Measurements from ENCODE around the gene FNDC5. TPM values are rescaled to one million over a fixed set of nuclear protein-coding genes. Genes with fewer than 3 reads are reported as not detected.

The FNDC5 gene
- total and polyA plus RNA-seq, 2 of the 13 experiments (the other 11 are each of a cell fraction or from before 2014, with no cell fraction given) = 1.4 to 3.1 TPM

DNA sequence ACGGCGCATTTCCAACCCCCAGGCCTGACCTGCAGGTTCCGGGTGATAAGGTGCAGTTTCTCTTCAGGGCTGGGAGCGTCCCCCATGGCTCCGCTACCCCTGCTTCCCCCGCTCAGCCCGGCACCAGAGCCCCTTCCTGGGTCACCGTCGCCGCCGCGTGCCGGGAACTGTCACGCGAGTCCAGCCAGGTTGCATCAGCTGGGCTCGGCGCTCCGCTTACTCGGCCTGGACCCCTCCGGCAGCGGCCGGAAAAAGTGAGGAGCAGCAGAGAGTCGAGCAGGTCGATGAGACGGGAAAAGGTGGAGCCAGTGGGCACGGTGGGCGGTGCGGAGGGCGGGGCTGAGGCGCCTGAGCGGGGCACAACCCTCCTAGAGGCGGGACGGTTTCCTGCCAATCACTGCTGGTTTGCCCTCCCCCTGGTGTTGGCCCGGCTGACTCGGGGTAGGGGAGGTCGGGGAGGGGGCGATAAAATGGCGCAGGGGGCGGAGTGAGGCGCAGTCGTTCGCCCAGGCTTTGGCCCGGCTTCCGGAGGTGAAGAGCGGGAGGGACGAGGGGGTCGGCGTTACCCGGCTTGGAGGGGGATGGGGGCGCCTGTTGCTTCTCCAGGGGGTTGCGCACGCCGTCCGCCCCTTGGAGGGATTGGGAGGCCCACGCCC, 53.4 kb downstream of the FNDC5 start, which contains the start of the genes S100PBP and YARS1 (continued):
- TF ChIP-seq, protein P1, sequence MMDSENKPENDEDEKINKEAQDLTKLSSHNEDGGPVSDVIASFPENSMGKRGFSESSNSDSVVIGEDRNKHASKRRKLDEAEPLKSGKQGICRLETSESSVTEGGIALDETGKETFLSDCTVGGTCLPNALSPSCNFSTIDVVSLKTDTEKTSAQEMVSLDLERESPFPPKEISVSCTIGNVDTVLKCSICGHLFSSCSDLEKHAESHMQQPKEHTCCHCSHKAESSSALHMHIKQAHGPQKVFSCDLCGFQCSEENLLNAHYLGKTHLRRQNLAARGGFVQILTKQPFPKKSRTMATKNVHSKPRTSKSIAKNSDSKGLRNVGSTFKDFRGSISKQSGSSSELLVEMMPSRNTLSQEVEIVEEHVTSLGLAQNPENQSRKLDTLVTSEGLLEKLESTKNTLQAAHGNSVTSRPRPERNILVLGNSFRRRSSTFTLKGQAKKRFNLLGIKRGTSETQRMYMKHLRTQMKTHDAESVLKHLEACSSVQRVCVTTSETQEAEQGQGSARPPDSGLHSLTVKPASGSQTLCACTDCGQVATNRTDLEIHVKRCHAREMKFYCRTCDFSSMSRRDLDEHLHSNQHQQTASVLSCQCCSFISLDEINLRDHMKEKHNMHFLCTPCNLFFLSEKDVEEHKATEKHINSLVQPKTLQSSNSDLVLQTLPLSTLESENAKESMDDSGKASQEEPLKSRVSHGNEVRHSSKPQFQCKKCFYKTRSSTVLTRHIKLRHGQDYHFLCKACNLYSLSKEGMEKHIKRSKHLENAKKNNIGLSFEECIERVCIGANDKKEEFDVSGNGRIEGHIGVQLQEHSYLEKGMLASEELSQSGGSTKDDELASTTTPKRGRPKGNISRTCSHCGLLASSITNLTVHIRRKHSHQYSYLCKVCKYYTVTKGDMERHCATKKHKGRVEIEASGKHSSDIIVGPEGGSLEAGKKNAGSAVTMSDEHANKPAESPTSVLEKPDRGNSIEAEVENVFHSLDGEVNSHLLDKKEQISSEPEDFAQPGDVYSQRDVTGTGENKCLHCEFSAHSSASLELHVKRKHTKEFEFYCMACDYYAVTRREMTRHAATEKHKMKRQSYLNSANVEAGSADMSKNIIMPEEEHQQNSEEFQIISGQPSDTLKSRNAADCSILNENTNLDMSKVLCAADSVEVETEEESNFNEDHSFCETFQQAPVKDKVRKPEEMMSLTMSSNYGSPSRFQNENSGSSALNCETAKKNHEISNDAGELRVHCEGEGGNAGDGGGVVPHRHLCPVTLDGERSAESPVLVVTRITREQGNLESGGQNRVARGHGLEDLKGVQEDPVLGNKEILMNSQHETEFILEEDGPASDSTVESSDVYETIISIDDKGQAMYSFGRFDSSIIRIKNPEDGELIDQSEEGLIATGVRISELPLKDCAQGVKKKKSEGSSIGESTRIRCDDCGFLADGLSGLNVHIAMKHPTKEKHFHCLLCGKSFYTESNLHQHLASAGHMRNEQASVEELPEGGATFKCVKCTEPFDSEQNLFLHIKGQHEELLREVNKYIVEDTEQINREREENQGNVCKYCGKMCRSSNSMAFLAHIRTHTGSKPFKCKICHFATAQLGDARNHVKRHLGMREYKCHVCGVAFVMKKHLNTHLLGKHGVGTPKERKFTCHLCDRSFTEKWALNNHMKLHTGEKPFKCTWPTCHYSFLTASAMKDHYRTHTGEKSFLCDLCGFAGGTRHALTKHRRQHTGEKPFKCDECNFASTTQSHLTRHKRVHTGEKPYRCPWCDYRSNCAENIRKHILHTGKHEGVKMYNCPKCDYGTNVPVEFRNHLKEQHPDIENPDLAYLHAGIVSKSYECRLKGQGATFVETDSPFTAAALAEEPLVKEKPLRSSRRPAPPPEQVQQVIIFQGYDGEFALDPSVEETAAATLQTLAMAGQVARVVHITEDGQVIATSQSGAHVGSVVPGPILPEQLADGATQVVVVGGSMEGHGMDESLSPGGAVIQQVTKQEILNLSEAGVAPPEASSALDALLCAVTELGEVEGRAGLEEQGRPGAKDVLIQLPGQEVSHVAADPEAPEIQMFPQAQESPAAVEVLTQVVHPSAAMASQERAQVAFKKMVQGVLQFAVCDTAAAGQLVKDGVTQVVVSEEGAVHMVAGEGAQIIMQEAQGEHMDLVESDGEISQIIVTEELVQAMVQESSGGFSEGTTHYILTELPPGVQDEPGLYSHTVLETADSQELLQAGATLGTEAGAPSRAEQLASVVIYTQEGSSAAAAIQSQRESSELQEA (CRISPR knock-in tag; IDR thresholded peaks at IDR 0.05; ENCODE audit: not compliant biosample characterization) = no peak
- TF ChIP-seq NFKB2 (CRISPR knock-in tag; IDR thresholded peaks at IDR 0.05; ENCODE audit: borderline replicate concordance) = no peak; the same call in 1 of the 2 replicates
- TF ChIP-seq, protein P2, sequence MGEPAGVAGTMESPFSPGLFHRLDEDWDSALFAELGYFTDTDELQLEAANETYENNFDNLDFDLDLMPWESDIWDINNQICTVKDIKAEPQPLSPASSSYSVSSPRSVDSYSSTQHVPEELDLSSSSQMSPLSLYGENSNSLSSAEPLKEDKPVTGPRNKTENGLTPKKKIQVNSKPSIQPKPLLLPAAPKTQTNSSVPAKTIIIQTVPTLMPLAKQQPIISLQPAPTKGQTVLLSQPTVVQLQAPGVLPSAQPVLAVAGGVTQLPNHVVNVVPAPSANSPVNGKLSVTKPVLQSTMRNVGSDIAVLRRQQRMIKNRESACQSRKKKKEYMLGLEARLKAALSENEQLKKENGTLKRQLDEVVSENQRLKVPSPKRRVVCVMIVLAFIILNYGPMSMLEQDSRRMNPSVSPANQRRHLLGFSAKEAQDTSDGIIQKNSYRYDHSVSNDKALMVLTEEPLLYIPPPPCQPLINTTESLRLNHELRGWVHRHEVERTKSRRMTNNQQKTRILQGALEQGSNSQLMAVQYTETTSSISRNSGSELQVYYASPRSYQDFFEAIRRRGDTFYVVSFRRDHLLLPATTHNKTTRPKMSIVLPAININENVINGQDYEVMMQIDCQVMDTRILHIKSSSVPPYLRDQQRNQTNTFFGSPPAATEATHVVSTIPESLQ (CRISPR knock-in tag; conservative IDR thresholded peaks at IDR 0.05) = no peak
- peak; percentile 99 for TF ChIP-seq SIN3A (IDR thresholded peaks at IDR 0.05; ENCODE audit: borderline replicate concordance, low read depth, low read length)
- 0 out of 2 replicates have a peak, but pooled peaks have one; percentile 27 for TF ChIP-seq ZNF652 (CRISPR knock-in tag; IDR thresholded peaks at IDR 0.05; ENCODE audit: borderline replicate concordance, low read depth)
- TF ChIP-seq SP1 (IDR thresholded peaks at IDR 0.05) = no peak
- TF ChIP-seq SP1 (CRISPR knock-in tag; IDR thresholded peaks at IDR 0.05) = peak; percentile 90
- TF ChIP-seq PRPF4 (IDR thresholded peaks at IDR 0.05; ENCODE audit: low read depth, low read length, poor library complexity, severe bottlenecking) = no peak
- TF ChIP-seq, protein P3, sequence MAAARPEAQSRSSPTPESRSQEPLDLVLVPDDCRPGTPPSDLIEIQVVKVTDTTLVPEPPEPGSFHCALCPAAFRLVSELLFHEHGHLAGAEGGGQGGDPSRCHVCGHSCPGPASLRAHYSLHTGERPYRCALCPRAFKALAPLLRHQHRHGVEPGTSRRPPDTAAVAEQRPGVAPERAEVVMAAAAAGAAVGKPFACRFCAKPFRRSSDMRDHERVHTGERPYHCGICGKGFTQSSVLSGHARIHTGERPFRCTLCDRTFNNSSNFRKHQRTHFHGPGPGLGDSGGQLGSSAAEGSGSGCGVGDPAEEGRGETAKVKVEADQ (CRISPR knock-in tag; IDR thresholded peaks at IDR 0.05; ENCODE audit: borderline replicate concordance) = peak; percentile 58
- peak; percentile 91 for TF ChIP-seq KLF11 (CRISPR knock-in tag; IDR thresholded peaks at IDR 0.05)
- TF ChIP-seq, protein P4, sequence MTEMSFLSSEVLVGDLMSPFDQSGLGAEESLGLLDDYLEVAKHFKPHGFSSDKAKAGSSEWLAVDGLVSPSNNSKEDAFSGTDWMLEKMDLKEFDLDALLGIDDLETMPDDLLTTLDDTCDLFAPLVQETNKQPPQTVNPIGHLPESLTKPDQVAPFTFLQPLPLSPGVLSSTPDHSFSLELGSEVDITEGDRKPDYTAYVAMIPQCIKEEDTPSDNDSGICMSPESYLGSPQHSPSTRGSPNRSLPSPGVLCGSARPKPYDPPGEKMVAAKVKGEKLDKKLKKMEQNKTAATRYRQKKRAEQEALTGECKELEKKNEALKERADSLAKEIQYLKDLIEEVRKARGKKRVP (CRISPR knock-in tag; IDR thresholded peaks at IDR 0.05) = peak; percentile 100
- TF ChIP-seq U2AF1 (optimal IDR thresholded peaks at IDR 0.05; ENCODE audit: low read depth, low read length) = no peak
- peak; percentile 93; the same call in 1 of the 2 replicates for TF ChIP-seq ZNF749 (CRISPR knock-in tag; IDR thresholded peaks at IDR 0.05; ENCODE audit: borderline replicate concordance)
- TF ChIP-seq, protein P5, sequence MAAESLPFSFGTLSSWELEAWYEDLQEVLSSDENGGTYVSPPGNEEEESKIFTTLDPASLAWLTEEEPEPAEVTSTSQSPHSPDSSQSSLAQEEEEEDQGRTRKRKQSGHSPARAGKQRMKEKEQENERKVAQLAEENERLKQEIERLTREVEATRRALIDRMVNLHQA (CRISPR knock-in tag; IDR thresholded peaks at IDR 0.05) = no peak; the same call in 1 of the 2 replicates
- TF ChIP-seq SALL2 (CRISPR knock-in tag; IDR thresholded peaks at IDR 0.05) = peak; percentile 98
- TF ChIP-seq RFXANK (CRISPR knock-in tag; IDR thresholded peaks at IDR 0.05) = no peak
